Ishikawa (cell line): ENCODE results near the gene PNRC2.
A peak's percentile ranks its signal among the peaks of the same experiment; 100 is the strongest.

ENCODE experiments used
- CEBPB ChIP-seq: IDR thresholded peaks from 2 replicates; pipeline ENCODE4 v1.6.1; 2012
- CREB1 ChIP-seq: IDR thresholded peaks from 2 replicates; pipeline ENCODE4 v1.6.1; 2012; ENCODE audit warnings: low read depth
- EGR1 ChIP-seq: IDR thresholded peaks from 2 replicates; pipeline ENCODE4 v1.6.1; 2012
- EP300 ChIP-seq: IDR thresholded peaks from 2 replicates; pipeline ENCODE4 v1.6.1; 2012; ENCODE audit warnings: borderline replicate concordance
- FOXM1 ChIP-seq: IDR thresholded peaks from 2 replicates; pipeline ENCODE4 v1.6.1; 2012; ENCODE audit warnings: low read depth, borderline replicate concordance
- MAX ChIP-seq: IDR thresholded peaks from 2 replicates; pipeline ENCODE4 v1.6.1; 2012
- NFIC ChIP-seq: IDR thresholded peaks from 2 replicates; pipeline ENCODE4 v1.6.1; 2012
- RAD21 ChIP-seq: IDR thresholded peaks from 2 replicates; pipeline ENCODE4 v1.6.1; 2012; ENCODE audit warnings: low read depth
- REST ChIP-seq: IDR thresholded peaks from 2 replicates; pipeline ENCODE4 v1.6.1; 2012; ENCODE audit warnings: low read depth, mild to moderate bottlenecking
- TAF1 ChIP-seq: IDR thresholded peaks from 2 replicates; pipeline ENCODE4 v1.6.1; 2012; ENCODE audit warnings: low read depth, mild to moderate bottlenecking
- TCF12 ChIP-seq: IDR thresholded peaks from 2 replicates; pipeline ENCODE4 v1.6.1; 2012; ENCODE audit warnings: low read depth
- TEAD4 ChIP-seq: IDR thresholded peaks from 2 replicates; pipeline ENCODE4 v1.6.1; 2012
- USF1 ChIP-seq: IDR thresholded peaks from 2 replicates; pipeline ENCODE4 v1.6.1; 2012
- YY1 ChIP-seq: IDR thresholded peaks from 2 replicates; pipeline ENCODE4 v1.6.1; 2012; ENCODE audit warnings: low read depth
- ZBTB7A ChIP-seq: IDR thresholded peaks from 2 replicates; pipeline ENCODE4 v1.6.1; 2012; ENCODE audit warnings: low read depth

PNRC2 gene

GRCh38 chr1:23953020-23953419 is 6.6 kb upstream of the PNRC2 start:
- TF ChIP-seq RAD21 (no peak), TCF12 (no peak), USF1 (no peak), YY1 (no peak), REST (no peak), TEAD4 (no peak), ZBTB7A (no peak), NFIC (no peak), FOXM1 (no peak), TAF1 (no peak), EGR1 (no peak), MAX (no peak), CEBPB (no peak), EP300 (no peak)

GRCh38 chr1:23957096-23957495 is 2.5 kb upstream of the PNRC2 start:
- TF ChIP-seq NFIC (no peak), EGR1 (no peak)

GRCh38 chr1:23958810-23959460 is 693 bp upstream of the PNRC2 start:
- TF ChIP-seq MAX = peak; percentile 94
- no peak for TF ChIP-seq CREB1
- no peak; the same call in 1 of the 2 replicates for TF ChIP-seq TEAD4
- TF ChIP-seq RAD21 = peak; percentile 28; the same call in 1 of the 2 replicates
- TF ChIP-seq TCF12 = no peak; the same call in 1 of the 2 replicates
- TF ChIP-seq CEBPB = no peak
- TF ChIP-seq REST = no peak
- no peak for TF ChIP-seq YY1
- no peak for TF ChIP-seq FOXM1
- TF ChIP-seq TAF1 = no peak
- TF ChIP-seq EGR1 = peak; percentile 73
- TF ChIP-seq NFIC = no peak
- TF ChIP-seq USF1 = no peak
- TF ChIP-seq ZBTB7A = 0 out of 2 replicates have a peak, but pooled peaks have one; percentile 33
- no peak for TF ChIP-seq EP300

GRCh38 chr1:23960291-23961020 is 828 bp downstream of the PNRC2 start:
- TF ChIP-seq YY1 (no peak), CEBPB (no peak), FOXM1 (no peak)

- TF ChIP-seq EP300 (no peak), RAD21 (no peak), YY1 (no peak), TAF1 (no peak), TCF12 (no peak), NFIC (no peak), ZBTB7A (no peak), EGR1 (no peak), TEAD4 (no peak), FOXM1 (no peak)
Observed at GRCh38 chr1:23963617-23964234, 4.1 kb downstream of the PNRC2 start.
